Liver (tissue), 9 donors: ENCODE data around the gene ZNF490. TPM values are rescaled to one million over a fixed set of nuclear protein-coding genes. Genes with fewer than 3 reads are reported as not detected.
A peak's percentile ranks its signal among the peaks of the same experiment; 100 is the strongest.
"Not testable (repeated sequence)": the region's sequence is repeated elsewhere in the genome, so short reads cannot be mapped to it uniquely, and the experiment has no call there.

Source experiments
- DNase-seq: peaks from one replicate; pipeline ENCODE4 v3.0.0-alpha.2; 2017; ENCODE audit warnings: low spot score
- H3K27ac ChIP-seq, 2 donors: one replicate each; pipeline ENCODE4 v1.7.0; 2013; ENCODE audit warnings: inconsistent platforms in 2 of 2, low read length in 2 of 2, control low read depth in 1 of 2, low read depth in 1 of 2, mild to moderate bottlenecking in 1 of 2
- H3K27me3 ChIP-seq, 4 donors: one replicate each; pipeline versions ENCODE4 v1.6.1 to v1.7.0; 2013; ENCODE audit warnings: low read length in 3 of 4, inconsistent platforms in 1 of 4, mild to moderate bottlenecking in 1 of 4, moderate library complexity in 1 of 4; ENCODE audit not compliant: control insufficient read depth in 4 of 4, insufficient read depth in 4 of 4
- H3K36me3 ChIP-seq, 4 donors: one replicate each; pipeline versions ENCODE4 v1.6.1 to v1.7.0; 2013; ENCODE audit warnings: low read length in 3 of 4, mild to moderate bottlenecking in 3 of 4, low read depth in 1 of 4, moderate library complexity in 1 of 4; ENCODE audit not compliant: control insufficient read depth in 4 of 4, insufficient read depth in 3 of 4
- H3K4me1 ChIP-seq, 4 donors: one replicate each; pipeline versions ENCODE4 v1.6.1 to v1.7.0; 2013; ENCODE audit warnings: low read length in 3 of 4, mild to moderate bottlenecking in 3 of 4, moderate library complexity in 1 of 4; ENCODE audit not compliant: control insufficient read depth in 4 of 4, insufficient read depth in 4 of 4
- H3K4me3 ChIP-seq, 3 donors: one replicate each; pipeline versions ENCODE4 v1.6.1 to v1.7.0; 2013; ENCODE audit warnings: low read length in 3 of 3, control low read depth in 1 of 3, low read depth in 1 of 3, mild to moderate bottlenecking in 1 of 3
- H3K9ac ChIP-seq, 2 donors: one replicate each; pipeline ENCODE4 v1.7.0; 2013; ENCODE audit warnings: low read length in 2 of 2, mild to moderate bottlenecking in 2 of 2, moderate library complexity in 2 of 2, control low read depth in 1 of 2, low read depth in 1 of 2
- H3K9me3 ChIP-seq, 4 donors: one replicate each; pipeline versions ENCODE4 v1.6.1 to v1.7.0; 2013; ENCODE audit warnings: low read length in 3 of 4; ENCODE audit not compliant: control insufficient read depth in 4 of 4
- EGR1 ChIP-seq, 2 donors: IDR thresholded peaks; 2 replicates each; pipeline ENCODE4 v1.6.1; 2016 to 2018; ENCODE audit warnings: antibody characterized with exemption in 2 of 2, low read depth in 2 of 2
- FOXA1 ChIP-seq: IDR thresholded peaks from 2 replicates; pipeline ENCODE4 v1.6.1; 2016; ENCODE audit warnings: antibody characterized with exemption
- FOXA2 ChIP-seq: IDR thresholded peaks from 2 replicates; pipeline ENCODE4 v1.6.1; 2016; ENCODE audit warnings: antibody characterized with exemption
- GABPA ChIP-seq, 2 donors: IDR thresholded peaks in 1 of 2; conservative IDR thresholded peaks in 1 of 2; 2 replicates each; pipeline ENCODE4 v1.6.1; 2016; ENCODE audit warnings: antibody characterized with exemption in 2 of 2, mild to moderate bottlenecking in 1 of 2, moderate library complexity in 1 of 2
- HNF4A ChIP-seq, 2 donors: conservative IDR thresholded peaks; 2 replicates each; pipeline ENCODE4 v1.6.1; 2016; ENCODE audit warnings: antibody characterized with exemption in 2 of 2, mild to moderate bottlenecking in 2 of 2
- HNF4G ChIP-seq: IDR thresholded peaks from 2 replicates; pipeline ENCODE4 v1.6.1; 2016; ENCODE audit warnings: antibody characterized with exemption
- JUND ChIP-seq, 2 donors: IDR thresholded peaks; 2 replicates each; pipeline ENCODE4 v1.6.1; 2016; ENCODE audit warnings: antibody characterized with exemption in 2 of 2
- RXRA ChIP-seq, 2 donors: IDR thresholded peaks; 2 replicates each; pipeline ENCODE4 v1.6.1; 2017 to 2018; ENCODE audit warnings: antibody characterized with exemption in 2 of 2, mild to moderate bottlenecking in 1 of 2
- SP1 ChIP-seq: IDR thresholded peaks from 2 replicates; pipeline ENCODE4 v1.6.1; 2018; ENCODE audit warnings: antibody characterized with exemption, mild to moderate bottlenecking
- YY1 ChIP-seq: IDR thresholded peaks from 2 replicates; pipeline ENCODE4 v1.6.1; 2016; ENCODE audit warnings: antibody characterized with exemption, mild to moderate bottlenecking
- WGBS: extraction: QIAGEN DNeasy Blood & Tissue Kit; methylation state at CpG from one replicate; pipeline ENCODE4 v1.1.7; 2013; 5-methylcytosine and 5-hydroxymethylcytosine counted together
- polyA plus RNA-seq, 2 donors: library from polyadenylated mRNA; stranded (reverse) in 1 of 2; unstranded in 1 of 2; fragments of 200-250 nt in 1 of 2; fragments of >200 nt in 1 of 2; fragmentation: Nextera tagmentation in 1 of 2; extraction: Ambion mirVana in 1 of 2; gene quantifications; one replicate each; pipeline versions ENCODE4 v1.2.1 to v1.2.3, GENCODE V29; 2013 to 2015
- total RNA-seq, 2 donors: library from RNA; depleted of rRNA; stranded (reverse); fragments of >200 nt; gene quantifications; one replicate each; pipeline ENCODE4 v1.2.3, GENCODE V29; 2014
- TF ChIP-seq, protein P1 (sequence below): fragments of 150-350 bp; IDR thresholded peaks from 2 replicates; pipeline ENCODE4 v1.5.1; 2017; ENCODE audit warnings: improper control_type of control experiment, low read depth, low read length; ENCODE audit not compliant: missing input control
- donor health status: healthy.
- donor health status: healthy.
- donor health status: healthy.
- donor health status: healthy.
- donor health status: healthy.

Gene ZNF490
- total and polyA plus RNA-seq, 4 donors = 0.93 to 6.1 (median 2.3) TPM

DNA sequence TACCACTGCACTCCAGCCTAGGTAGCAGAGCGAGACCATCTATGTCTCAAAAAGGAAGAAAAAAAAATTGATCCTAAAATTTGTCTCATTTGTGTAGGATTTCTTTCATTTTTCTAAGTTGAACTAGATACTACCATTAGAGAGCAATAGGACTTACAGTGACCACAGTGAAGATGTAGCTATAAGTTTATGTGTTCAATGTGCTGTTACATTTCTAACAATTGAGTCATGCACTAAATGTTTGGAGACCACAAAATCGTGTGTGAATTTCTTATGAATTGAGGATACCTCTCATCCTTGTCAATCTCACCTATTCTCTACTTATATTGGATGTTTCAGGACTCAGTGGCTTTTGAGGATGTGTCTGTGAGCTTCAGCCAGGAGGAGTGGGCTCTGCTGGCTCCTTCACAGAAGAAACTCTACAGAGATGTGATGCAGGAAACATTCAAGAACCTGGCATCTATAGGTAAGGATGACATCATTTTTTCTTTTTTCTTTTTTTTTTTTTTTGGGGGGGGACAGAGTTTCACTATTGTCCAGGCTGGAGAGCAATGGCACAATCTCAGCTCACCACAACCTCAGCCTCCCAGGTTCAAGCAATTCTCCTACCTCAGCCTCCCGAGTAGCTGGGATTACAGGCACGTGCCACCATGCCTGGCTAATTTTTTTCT, 12.9 kb upstream of the ZNF490 start (continued):
- TF ChIP-seq YY1 = no peak
- no peak for TF ChIP-seq RXRA (IDR thresholded peaks at IDR 0.05)

DNA sequence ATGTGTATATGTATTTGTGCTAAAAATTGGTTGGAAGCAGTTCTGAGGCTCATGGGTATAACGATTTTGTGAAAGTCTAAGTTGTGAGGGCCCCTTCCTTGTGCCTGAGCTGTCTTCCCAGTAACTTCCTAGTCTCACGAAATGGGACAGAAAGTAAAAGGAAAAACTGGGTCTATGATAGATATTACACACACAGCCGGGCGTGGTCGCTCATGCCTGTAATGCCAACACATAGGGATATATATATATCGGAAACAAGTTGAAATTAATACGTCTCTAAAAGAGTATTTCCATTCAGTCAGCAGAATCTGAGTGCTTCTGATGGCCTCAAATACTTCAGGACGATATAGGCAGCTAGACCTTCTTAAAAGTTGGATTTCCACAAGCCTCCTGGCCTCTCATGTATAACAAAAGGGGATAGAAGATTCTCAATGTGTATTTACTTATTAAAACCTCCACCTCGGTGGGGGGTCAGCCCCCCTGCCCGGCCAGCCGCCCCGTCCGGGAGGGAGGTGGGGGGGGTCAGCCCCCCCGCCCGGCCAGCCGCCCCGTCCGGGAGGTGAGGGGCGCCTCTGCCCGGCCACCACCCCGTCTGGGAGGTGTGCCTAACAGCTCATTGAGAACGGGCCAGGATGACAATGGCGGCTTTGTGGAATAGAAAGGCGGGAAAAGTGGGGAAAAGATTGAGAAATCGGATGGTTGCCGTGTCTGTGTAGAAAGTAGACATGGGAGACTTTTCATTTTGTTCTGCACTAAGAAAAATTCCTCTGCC, 10.8 kb upstream of the ZNF490 start:
- peaks cover 20 to 27% (median 25%) of the 10 kb centered on the region in 4 donors for H3K36me3 ChIP-seq
- not testable (repeated sequence) for DNase-seq, H3K4me1 ChIP-seq, H3K9ac ChIP-seq, H3K4me3 ChIP-seq, H3K27ac ChIP-seq, H3K27me3 ChIP-seq, H3K9me3 ChIP-seq
- 79% methylated on average over 26 of the region's 26 CpGs for WGBS

DNA sequence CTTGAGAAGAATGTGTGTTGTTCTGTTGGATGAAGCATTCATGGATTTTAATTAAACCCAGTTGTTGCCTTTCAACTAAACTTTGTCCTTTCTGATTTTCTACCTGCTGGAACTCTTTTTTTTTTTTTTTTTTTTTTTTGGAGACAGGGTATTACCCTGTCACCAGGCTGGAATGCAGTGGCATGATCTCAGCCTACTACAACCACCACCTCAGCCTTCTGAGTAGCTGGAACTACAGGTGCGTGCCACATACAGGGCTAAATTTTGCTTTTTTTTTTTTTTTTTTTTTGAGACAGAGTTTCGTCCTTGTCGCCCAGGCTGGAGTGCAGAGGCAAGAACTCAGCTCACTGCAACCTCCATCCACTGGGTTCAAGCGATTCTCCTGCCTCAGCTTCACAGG, 7.0 kb upstream of the ZNF490 start:
- no peak for TF ChIP-seq EGR1 (IDR thresholded peaks at IDR 0.05; ENCODE audit: low read depth in 2 of 2)
- TF ChIP-seq, protein P1, sequence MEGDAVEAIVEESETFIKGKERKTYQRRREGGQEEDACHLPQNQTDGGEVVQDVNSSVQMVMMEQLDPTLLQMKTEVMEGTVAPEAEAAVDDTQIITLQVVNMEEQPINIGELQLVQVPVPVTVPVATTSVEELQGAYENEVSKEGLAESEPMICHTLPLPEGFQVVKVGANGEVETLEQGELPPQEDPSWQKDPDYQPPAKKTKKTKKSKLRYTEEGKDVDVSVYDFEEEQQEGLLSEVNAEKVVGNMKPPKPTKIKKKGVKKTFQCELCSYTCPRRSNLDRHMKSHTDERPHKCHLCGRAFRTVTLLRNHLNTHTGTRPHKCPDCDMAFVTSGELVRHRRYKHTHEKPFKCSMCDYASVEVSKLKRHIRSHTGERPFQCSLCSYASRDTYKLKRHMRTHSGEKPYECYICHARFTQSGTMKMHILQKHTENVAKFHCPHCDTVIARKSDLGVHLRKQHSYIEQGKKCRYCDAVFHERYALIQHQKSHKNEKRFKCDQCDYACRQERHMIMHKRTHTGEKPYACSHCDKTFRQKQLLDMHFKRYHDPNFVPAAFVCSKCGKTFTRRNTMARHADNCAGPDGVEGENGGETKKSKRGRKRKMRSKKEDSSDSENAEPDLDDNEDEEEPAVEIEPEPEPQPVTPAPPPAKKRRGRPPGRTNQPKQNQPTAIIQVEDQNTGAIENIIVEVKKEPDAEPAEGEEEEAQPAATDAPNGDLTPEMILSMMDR = no peak
- TF ChIP-seq YY1 = no peak
- no peak for TF ChIP-seq FOXA1
- no peak for TF ChIP-seq FOXA2
- TF ChIP-seq RXRA (IDR thresholded peaks at IDR 0.05) = no peak
- TF ChIP-seq HNF4G = no peak
- no peak for TF ChIP-seq JUND (IDR thresholded peaks at IDR 0.05)
- no peak for TF ChIP-seq GABPA (IDR thresholded peaks at IDR 0.05 in 1 of 2, conservative IDR thresholded peaks at IDR 0.05 in 1 of 2)
- Histone ChIP-seq H3K27me3 (no peaks in the 10 kb centered on the region), H3K9ac (no peak overlapping the region), H3K4me3 (no peak overlapping the region), H3K27ac (no peak overlapping the region), H3K9me3 (no peaks in the 10 kb centered on the region), H3K36me3 (peaks cover 0 to 11% (median 5%) of the 10 kb centered on the region in 4 donors), H3K4me1 (peaks cover 0 to 11% (median 4%) of the 10 kb centered on the region in 4 donors)
- DNase-seq = no peak
- 87% methylated on average over 4 of the region's 4 CpGs for WGBS

DNA sequence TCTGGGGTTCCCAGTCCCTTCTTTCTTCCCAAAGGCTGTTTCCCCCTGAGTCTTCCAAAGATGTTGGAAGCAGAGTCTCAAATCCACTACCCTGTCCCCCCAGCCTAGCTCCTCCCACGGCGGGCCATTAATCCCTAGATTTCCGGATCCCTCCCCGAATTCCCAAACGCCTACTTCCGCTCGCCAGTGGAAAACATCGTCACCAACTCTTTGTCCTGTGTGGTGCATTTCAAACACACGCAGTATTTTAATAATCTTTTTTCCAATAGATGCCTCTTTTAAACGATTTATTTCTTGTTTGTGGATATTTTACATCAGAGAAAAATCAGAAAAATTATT, 717 bp upstream of the ZNF490 start:
- H3K4me1 ChIP-seq = peaks cover 2 to 26% (median 13%) of the 10 kb centered on the region in 4 donors
- peak overlapping the region; percentile 81 to 99 (median 98) for H3K4me3 ChIP-seq
- peak; percentile 60 for DNase-seq
- H3K9me3 ChIP-seq = no peaks in the 10 kb centered on the region
- under 1% methylated on average over 10 of the region's 10 CpGs for WGBS
- peak overlapping the region; percentile 96 to 97 for H3K27ac ChIP-seq
- H3K27me3 ChIP-seq = no peaks in the 10 kb centered on the region
- TF ChIP-seq YY1 (peak; percentile 41), HNF4A (conservative IDR thresholded peaks at IDR 0.05) (no peak), SP1 (peak; percentile 3), GABPA (IDR thresholded peaks at IDR 0.05 in 1 of 2, conservative IDR thresholded peaks at IDR 0.05 in 1 of 2) (peak; percentile 79 to 90)
- peak overlapping the region; percentile 79 to 94 for H3K9ac ChIP-seq
- H3K36me3 ChIP-seq = peaks cover 4 to 15% (median 8%) of the 10 kb centered on the region in 4 donors
